CD14-positive monocyte (primary cell): ENCODE data around the gene RAB11A. TPM values are rescaled to one million over a fixed set of nuclear protein-coding genes. Genes with fewer than 3 reads are reported as not detected.

ENCODE experiments used
- DNase-seq, 3 donors: peaks; one replicate each; pipeline ENCODE4 v3.0.0-alpha.2; 2011 to 2022
- H2AFZ ChIP-seq: 2 replicates; pipeline ENCODE4 v1.6.0; 2012; ENCODE audit warnings: mild to moderate bottlenecking, low read depth, low read length, inconsistent platforms; ENCODE audit not compliant: insufficient read depth, poor library complexity, severe bottlenecking
- H3K27ac ChIP-seq, 2 donors: 1 replicate in 1 of 2; 2 replicates in 1 of 2; pipeline ENCODE4 v1.5.1; 2012 to 2013; ENCODE audit warnings: low read length in 2 of 2, control low read depth in 1 of 2, inconsistent platforms in 1 of 2, low read depth in 1 of 2, mild to moderate bottlenecking in 1 of 2
- H3K27me3 ChIP-seq, 2 donors: one replicate each; pipeline versions ENCODE4 v1.6.0 to v1.6.1; 2011 to 2013; ENCODE audit warnings: low read length in 2 of 2; ENCODE audit not compliant: control insufficient read depth in 2 of 2, insufficient read depth in 2 of 2
- H3K36me3 ChIP-seq, 2 donors: replicated peaks in 1 of 2; 1 replicate in 1 of 2; 2 replicates in 1 of 2; pipeline versions ENCODE4 v1.5.1 to v1.6.1; 2012 to 2013; ENCODE audit warnings: low read length in 2 of 2, control low read depth in 1 of 2, inconsistent platforms in 1 of 2, mild to moderate bottlenecking in 1 of 2; ENCODE audit not compliant: insufficient read depth in 2 of 2, control insufficient read depth in 1 of 2
- H3K4me1 ChIP-seq, 2 donors: 1 replicate in 1 of 2; 2 replicates in 1 of 2; pipeline versions ENCODE4 v1.5.1 to v1.6.1; 2012 to 2013; ENCODE audit warnings: low read length in 2 of 2, control low read depth in 1 of 2, inconsistent platforms in 1 of 2, mild to moderate bottlenecking in 1 of 2, moderate library complexity in 1 of 2; ENCODE audit not compliant: insufficient read depth in 2 of 2, control insufficient read depth in 1 of 2
- H3K4me2 ChIP-seq: replicated peaks from 2 replicates; pipeline ENCODE3; 2012; ENCODE audit warnings: low read length, moderate library complexity, mild to moderate bottlenecking; ENCODE audit not compliant: poor library complexity, severe bottlenecking; ENCODE audit errors: extremely low read depth
- H3K4me3 ChIP-seq, 3 experiments: fragments of 200-600 bp in 1 of 3; sonication (generic) in 1 of 3; replicated peaks in 1 of 3; 1 replicate in 2 of 3; 2 replicates in 1 of 3; pipeline ENCODE4 v1.5.1; 2011 to 2013; ENCODE audit warnings: low read length in 3 of 3, mild to moderate bottlenecking in 3 of 3, control low read depth in 2 of 3, low read depth in 2 of 3, inconsistent platforms in 1 of 3, moderate library complexity in 1 of 3
- H3K79me2 ChIP-seq: 2 replicates; pipeline ENCODE4 v1.6.0; 2012; ENCODE audit warnings: mild to moderate bottlenecking, control low read depth, inconsistent platforms, low read length, moderate library complexity; ENCODE audit not compliant: insufficient read depth
- H3K9ac ChIP-seq: 2 replicates; pipeline ENCODE4 v1.6.0; 2017; ENCODE audit warnings: low read length, mild to moderate bottlenecking; ENCODE audit not compliant: insufficient read depth, poor library complexity, severe bottlenecking
- H3K9me3 ChIP-seq, 2 donors: replicated peaks in 1 of 2; 1 replicate in 1 of 2; 2 replicates in 1 of 2; pipeline versions ENCODE4 v1.5.1 to v1.6.1; 2012 to 2013; ENCODE audit warnings: low read length in 2 of 2, control low read depth in 1 of 2; ENCODE audit not compliant: control insufficient read depth in 1 of 2, insufficient read depth in 1 of 2
- H4K20me1 ChIP-seq: 2 replicates; pipeline ENCODE4 v1.6.0; 2012; ENCODE audit warnings: mild to moderate bottlenecking, low read length, control low read depth, moderate library complexity; ENCODE audit not compliant: insufficient read depth
- H3K27ac Mint-ChIP-seq, 7 donors: one replicate each; pipeline ENCODE4 v1.8.0; 2020; ENCODE audit warnings: mild to moderate bottlenecking in 7 of 7, mixed read lengths in 7 of 7, moderate library complexity in 6 of 7, inconsistent platforms in 2 of 7
- H3K27me3 Mint-ChIP-seq, 3 donors: one replicate each; pipeline ENCODE4 v1.8.0; 2021 to 2022; ENCODE audit warnings: low read depth in 3 of 3, mild to moderate bottlenecking in 3 of 3, mixed read lengths in 3 of 3, moderate library complexity in 3 of 3, inconsistent platforms in 1 of 3
- H3K36me3 Mint-ChIP-seq, 2 donors: one replicate each; pipeline ENCODE4 v1.8.0; 2020; ENCODE audit warnings: mixed read lengths in 2 of 2, inconsistent platforms in 1 of 2, mild to moderate bottlenecking in 1 of 2
- H3K4me1 Mint-ChIP-seq: one replicate; pipeline ENCODE4 v1.8.0; 2020; ENCODE audit warnings: mild to moderate bottlenecking, mixed read lengths
- H3K4me3 Mint-ChIP-seq, 2 donors: one replicate each; pipeline ENCODE4 v1.8.0; 2020; ENCODE audit warnings: mild to moderate bottlenecking in 2 of 2, mixed read lengths in 2 of 2, moderate library complexity in 1 of 2
- H3K9me3 Mint-ChIP-seq, 7 donors: one replicate each; pipeline ENCODE4 v1.8.0; 2020 to 2022; ENCODE audit warnings: mixed read lengths in 7 of 7, mild to moderate bottlenecking in 6 of 7, moderate library complexity in 6 of 7, inconsistent platforms in 2 of 7
- WGBS: methylation state at CpG from one replicate; pipeline ENCODE4 v1.1.5; 2013; ENCODE audit warnings: missing lambda C conversion rate; ENCODE audit not compliant: insufficient coverage; 5-methylcytosine and 5-hydroxymethylcytosine counted together
- intact Hi-C, 2 donors: fragments of 100-400 bp; cut with micrococcal nuclease; formaldehyde crosslinking; loops; one replicate each; pipeline versions ENCODE4 v1.15.0 to v1.15.1; 2023
- polyA plus RNA-seq, 3 donors: library from polyadenylated mRNA; depleted of rRNA in 1 of 3; unstranded in 2 of 3; stranded (reverse) in 1 of 3; fragments of 300-500 nt in 2 of 3; fragments of >200 nt in 1 of 3; fragmentation: Illumina TruSeq in 2 of 3; gene quantifications; 1 replicate in 2 of 3; 2 replicates in 1 of 3; pipeline ENCODE4 v1.2.3, GENCODE V29; 2012 to 2021
- TF ChIP-seq, protein P1 (sequence below): fragments of 200-600 bp; IDR thresholded peaks from one replicate; pipeline ENCODE4 v1.8.0; 2022; ENCODE audit warnings: antibody characterized with exemption, mild to moderate bottlenecking

The RAB11A gene
- polyA plus RNA-seq, 3 donors: 180 to 310 (median 300) TPM

DNA sequence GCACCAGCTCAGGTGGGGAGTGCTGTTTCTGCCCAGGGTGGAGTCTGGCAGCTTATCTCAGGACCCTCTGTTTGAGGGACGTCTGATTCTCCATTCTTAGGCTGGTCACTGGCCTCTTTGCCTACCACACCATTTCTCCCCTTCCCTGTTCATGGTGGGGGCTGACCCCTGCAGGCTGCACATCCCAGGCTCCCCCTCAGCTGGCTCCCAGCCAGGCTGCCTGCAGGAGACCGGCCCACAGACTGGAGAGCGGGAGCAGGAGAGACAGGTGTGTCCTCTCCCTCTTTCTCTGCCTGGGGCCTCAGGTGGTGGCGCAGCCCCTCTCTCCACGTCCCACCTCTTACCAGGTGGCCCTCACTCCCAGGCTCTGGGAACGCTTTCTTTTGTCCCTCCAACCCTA lies 60.8 kb downstream of the RAB11A start:
- 95% methylated on average over 6 of the region's 6 CpGs for WGBS
- H3K79me2 ChIP-seq: no peaks in the 10 kb centered on the region
- H3K4me1 Mint-ChIP-seq: no peaks in the 10 kb centered on the region

DNA sequence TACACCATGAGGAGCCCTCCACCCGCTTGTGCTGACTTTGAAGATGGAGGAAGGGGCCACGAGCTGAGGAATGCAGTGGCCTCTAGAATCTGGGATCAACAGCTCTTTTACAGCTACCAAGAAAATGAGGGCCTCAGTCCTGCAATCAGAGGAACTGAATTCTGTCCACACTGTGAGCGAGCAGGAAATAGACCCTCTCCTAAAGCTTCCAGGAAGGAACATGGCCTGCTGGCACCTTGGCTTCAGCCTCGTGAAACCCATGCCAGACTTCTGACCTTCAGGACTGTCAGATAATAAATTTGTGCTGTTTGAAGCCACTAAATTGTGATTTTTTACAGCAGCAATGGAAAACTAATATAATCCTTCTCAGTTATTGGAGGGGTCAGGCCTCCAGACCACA lies 61.9 kb downstream of the RAB11A start:
- Histone ChIP-seq H3K27me3 (no peaks in the 10 kb centered on the region), H3K79me2 (no peaks in the 10 kb centered on the region), H3K4me3 (no peak overlapping the region), H2AFZ (no peak overlapping the region), H3K27ac (no peak overlapping the region), H3K9ac (no peak overlapping the region), H3K4me2 (no peak overlapping the region), H3K9me3 (no peaks in the 10 kb centered on the region), H3K4me1 (no peaks in the 10 kb centered on the region), H3K36me3 (no peaks in the 10 kb centered on the region), H4K20me1 (no peaks in the 10 kb centered on the region)
- TF ChIP-seq, protein P1, sequence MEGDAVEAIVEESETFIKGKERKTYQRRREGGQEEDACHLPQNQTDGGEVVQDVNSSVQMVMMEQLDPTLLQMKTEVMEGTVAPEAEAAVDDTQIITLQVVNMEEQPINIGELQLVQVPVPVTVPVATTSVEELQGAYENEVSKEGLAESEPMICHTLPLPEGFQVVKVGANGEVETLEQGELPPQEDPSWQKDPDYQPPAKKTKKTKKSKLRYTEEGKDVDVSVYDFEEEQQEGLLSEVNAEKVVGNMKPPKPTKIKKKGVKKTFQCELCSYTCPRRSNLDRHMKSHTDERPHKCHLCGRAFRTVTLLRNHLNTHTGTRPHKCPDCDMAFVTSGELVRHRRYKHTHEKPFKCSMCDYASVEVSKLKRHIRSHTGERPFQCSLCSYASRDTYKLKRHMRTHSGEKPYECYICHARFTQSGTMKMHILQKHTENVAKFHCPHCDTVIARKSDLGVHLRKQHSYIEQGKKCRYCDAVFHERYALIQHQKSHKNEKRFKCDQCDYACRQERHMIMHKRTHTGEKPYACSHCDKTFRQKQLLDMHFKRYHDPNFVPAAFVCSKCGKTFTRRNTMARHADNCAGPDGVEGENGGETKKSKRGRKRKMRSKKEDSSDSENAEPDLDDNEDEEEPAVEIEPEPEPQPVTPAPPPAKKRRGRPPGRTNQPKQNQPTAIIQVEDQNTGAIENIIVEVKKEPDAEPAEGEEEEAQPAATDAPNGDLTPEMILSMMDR: no peak
- Mint-ChIP-seq H3K4me3 (no peak overlapping the region), H3K9me3 (peaks cover 0 to 2% (median 0%) of the 10 kb centered on the region in 7 donors), H3K27me3 (peaks cover 0 to 5% (median 4%) of the 10 kb centered on the region in 3 donors), H3K27ac (no peak overlapping the region), H3K36me3 (no peaks in the 10 kb centered on the region), H3K4me1 (no peaks in the 10 kb centered on the region)
- no peak for DNase-seq
- intact Hi-C loops: no loop called here
- WGBS: 100% methylated on average over 2 of the region's 4 CpGs

More for the DNA sequence above, 60.8 kb downstream of the RAB11A start:
- Histone ChIP-seq H3K4me3 (no peak overlapping the region), H4K20me1 (no peaks in the 10 kb centered on the region), H3K36me3 (no peaks in the 10 kb centered on the region), H3K4me2 (no peak overlapping the region), H3K4me1 (no peaks in the 10 kb centered on the region), H2AFZ (no peak overlapping the region), H3K27me3 (no peaks in the 10 kb centered on the region), H3K9me3 (no peaks in the 10 kb centered on the region), H3K9ac (no peak overlapping the region), H3K27ac (no peak overlapping the region)
- no peak overlapping the region for H3K4me3 Mint-ChIP-seq
- H3K27ac Mint-ChIP-seq: no peak overlapping the region
- DNase-seq: no peak
- no peaks in the 10 kb centered on the region for H3K36me3 Mint-ChIP-seq
- intact Hi-C loops: no loop called here
- peaks cover 0 to 2% (median 0%) of the 10 kb centered on the region in 7 donors for H3K9me3 Mint-ChIP-seq
- H3K27me3 Mint-ChIP-seq: peaks cover 0 to 5% (median 4%) of the 10 kb centered on the region in 3 donors
- TF ChIP-seq, protein P1: no peak
